H1 (cell line): Measurements from ENCODE around the gene ARHGAP23. TPM values are rescaled to one million over a fixed set of nuclear protein-coding genes. Genes with fewer than 3 reads are reported as not detected.

Source experiments
- CTCF ChIA-PET: fragments of 300-600 bp; sonication (Branson Sonifier 250); formaldehyde crosslinking; loops from one replicate; lab custom pipeline; 2021; ENCODE audit not compliant: partially characterized antibody; lab: Charles Lee
- POLR2A ChIA-PET: fragments of 300-600 bp; sonication (Branson Sonifier 250); formaldehyde crosslinking; loops from one replicate; lab custom pipeline; 2021; ENCODE audit warnings: inconsistent platforms; ENCODE audit not compliant: partially characterized antibody; lab: Charles Lee
- DNase-seq, 2 experiments: peaks; one replicate each; pipeline versions ENCODE4 v3.0.0 to v3.0.0-alpha.2; 2010 to 2022; ENCODE audit warnings: low spot score in 2 of 2, low read depth in 1 of 2, mixed read lengths in 1 of 2
- FAIRE-seq: peaks from 2 replicates; lab custom pipeline; 2011; peaks lifted over from hg19 to GRCh38; lab: Jason Lieb, UNC
- H2AFZ ChIP-seq: 2 replicates; pipeline ENCODE4 v1.8.1; 2012; ENCODE audit warnings: low read length, inconsistent platforms
- H2AK5ac ChIP-seq: 2 replicates; pipeline ENCODE4 v1.6.1; 2013; ENCODE audit warnings: low read depth, low read length
- H2BK120ac ChIP-seq: replicated peaks from 2 replicates; pipeline ENCODE3; 2013; ENCODE audit warnings: low read depth, low read length, inconsistent platforms
- H2BK12ac ChIP-seq: 2 replicates; pipeline ENCODE4 v1.6.1; 2013; ENCODE audit warnings: low read depth, low read length
- H2BK15ac ChIP-seq: 2 replicates; pipeline ENCODE4 v1.6.1; 2013; ENCODE audit warnings: low read length
- H2BK20ac ChIP-seq: 2 replicates; pipeline ENCODE4 v1.6.1; 2013; ENCODE audit warnings: low read length
- H2BK5ac ChIP-seq: 2 replicates; pipeline ENCODE4 v1.6.1; 2013; ENCODE audit warnings: low read depth, low read length
- H3K14ac ChIP-seq: 2 replicates; pipeline ENCODE4 v1.6.1; 2013; ENCODE audit warnings: inconsistent platforms; ENCODE audit not compliant: insufficient read length
- H3K18ac ChIP-seq: 2 replicates; pipeline ENCODE4 v1.6.1; 2013; ENCODE audit warnings: low read length; ENCODE audit errors: extremely low read depth
- H3K23ac ChIP-seq: 2 replicates; pipeline ENCODE4 v1.6.1; 2013; ENCODE audit warnings: inconsistent platforms; ENCODE audit not compliant: insufficient read length
- H3K23me2 ChIP-seq: 2 replicates; pipeline ENCODE4 v1.6.1; 2013; ENCODE audit warnings: low read depth, low read length
- H3K27ac ChIP-seq: 2 replicates; pipeline ENCODE4 v1.6.1; 2011; ENCODE audit warnings: low read depth, low read length, inconsistent platforms
- H3K27me3 ChIP-seq, 4 experiments: replicated peaks in 1 of 4; 1 replicate in 1 of 4; 2 replicates in 3 of 4; pipeline versions ENCODE4 v1.6.1 to v1.8.1; 2011 to 2013; ENCODE audit warnings: low read length in 3 of 4, mild to moderate bottlenecking in 3 of 4, inconsistent platforms in 2 of 4, mixed read lengths in 2 of 4, moderate library complexity in 1 of 4; ENCODE audit not compliant: control insufficient read depth in 3 of 4, insufficient read depth in 3 of 4; ENCODE audit errors: extremely low read depth in 1 of 4
- H3K36me3 ChIP-seq, 4 experiments: 2 replicates each; pipeline versions ENCODE4 v1.6.1 to v1.8.1; 2011 to 2013; ENCODE audit warnings: mild to moderate bottlenecking in 4 of 4, low read length in 3 of 4, moderate library complexity in 2 of 4, control low read depth in 1 of 4, inconsistent platforms in 1 of 4; ENCODE audit not compliant: insufficient read depth in 4 of 4, control insufficient read depth in 2 of 4
- H3K4ac ChIP-seq: replicated peaks from 2 replicates; pipeline ENCODE3; 2013; ENCODE audit warnings: low read length, low read depth, mixed read lengths, inconsistent platforms; ENCODE audit not compliant: insufficient read length
- H3K4me1 ChIP-seq, 4 experiments: replicated peaks in 1 of 4; 1 replicate in 1 of 4; 2 replicates in 3 of 4; pipeline versions ENCODE4 v1.6.1 to v1.8.1; 2011 to 2013; ENCODE audit warnings: low read length in 3 of 4, inconsistent platforms in 2 of 4, mixed read lengths in 1 of 4; ENCODE audit not compliant: insufficient read depth in 4 of 4, control insufficient read depth in 3 of 4
- H3K4me2 ChIP-seq, 2 experiments: 2 replicates each; pipeline versions ENCODE4 v1.6.1 to v1.8.1; 2011 to 2013; ENCODE audit warnings: low read depth in 2 of 2, low read length in 2 of 2, control low read depth in 1 of 2, inconsistent platforms in 1 of 2, mild to moderate bottlenecking in 1 of 2; ENCODE audit not compliant: insufficient read depth in 1 of 2
- H3K4me3 ChIP-seq, 4 experiments: fragments of 200-600, 300-600 bp in 1 of 4; sonication (generic), shearing (Covaris generic), sonication (Bioruptor Twin) in 1 of 4; 2 replicates each; pipeline versions ENCODE4 v1.5.1 to v1.8.1; 2011 to 2016; ENCODE audit warnings: low read length in 4 of 4, low read depth in 3 of 4, control low read depth in 2 of 4, inconsistent platforms in 2 of 4, mild to moderate bottlenecking in 2 of 4, mixed read lengths in 1 of 4, moderate library complexity in 1 of 4; ENCODE audit not compliant: insufficient read depth in 2 of 4; ENCODE audit errors: extremely low read depth in 1 of 4
- H3K56ac ChIP-seq: replicated peaks from 2 replicates; pipeline ENCODE3; 2013; ENCODE audit warnings: low read depth, mild to moderate bottlenecking, mixed read lengths, low read length, inconsistent platforms; ENCODE audit not compliant: insufficient read length
- H3K79me1 ChIP-seq: 2 replicates; pipeline ENCODE4 v1.6.1; 2013; ENCODE audit warnings: low read depth, low read length, control low read depth
- H3K79me2 ChIP-seq, 2 experiments: 2 replicates each; pipeline versions ENCODE4 v1.6.1 to v1.8.1; 2012 to 2013; ENCODE audit warnings: low read length in 2 of 2, mild to moderate bottlenecking in 2 of 2, inconsistent platforms in 1 of 2; ENCODE audit not compliant: insufficient read depth in 2 of 2, control insufficient read depth in 1 of 2
- H3K9ac ChIP-seq, 4 experiments: replicated peaks in 1 of 4; 1 replicate in 1 of 4; 2 replicates in 3 of 4; pipeline versions ENCODE4 v1.6.1 to v1.8.1; 2011 to 2013; ENCODE audit warnings: low read depth in 3 of 4, low read length in 3 of 4, control low read depth in 2 of 4, mild to moderate bottlenecking in 2 of 4, moderate library complexity in 2 of 4, inconsistent platforms in 1 of 4; ENCODE audit errors: extremely low read depth in 1 of 4
- H3K9me3 ChIP-seq, 2 experiments: 2 replicates each; pipeline versions ENCODE4 v1.6.1 to v1.8.1; 2012 to 2013; ENCODE audit warnings: mild to moderate bottlenecking in 2 of 2, moderate library complexity in 2 of 2, control low read depth in 1 of 2, inconsistent platforms in 1 of 2, low read depth in 1 of 2, low read length in 1 of 2, mixed read lengths in 1 of 2; ENCODE audit not compliant: insufficient read depth in 2 of 2
- H4K20me1 ChIP-seq, 2 experiments: replicated peaks in 1 of 2; 2 replicates each; pipeline versions ENCODE3 to v1.8.1; 2011 to 2013; ENCODE audit warnings: inconsistent platforms in 2 of 2, low read length in 2 of 2, mild to moderate bottlenecking in 1 of 2; ENCODE audit not compliant: insufficient read depth in 2 of 2, control insufficient read depth in 1 of 2
- H4K5ac ChIP-seq: 2 replicates; pipeline ENCODE4 v1.6.1; 2013; ENCODE audit warnings: low read length, low read depth, mixed read lengths, inconsistent platforms; ENCODE audit not compliant: insufficient read length
- H4K8ac ChIP-seq: 2 replicates; pipeline ENCODE4 v1.8.0; 2013; ENCODE audit warnings: mild to moderate bottlenecking, moderate library complexity, low read length, inconsistent platforms; ENCODE audit not compliant: insufficient read depth; ENCODE audit errors: extremely low read depth
- H4K91ac ChIP-seq: replicated peaks from 2 replicates; pipeline ENCODE3; 2013; ENCODE audit warnings: low read length, mixed read lengths, inconsistent platforms; ENCODE audit not compliant: insufficient read length
- KDM5A ChIP-seq: fragments of 200-600 bp; IDR thresholded peaks from 2 replicates; pipeline ENCODE4 v1.7.1; 2012; ENCODE audit warnings: mild to moderate bottlenecking, low read length, inconsistent platforms, mixed read lengths
- NANOG ChIP-seq: IDR thresholded peaks from 2 replicates; pipeline ENCODE4 v1.6.1; 2011; ENCODE audit warnings: low read length, low read depth, mild to moderate bottlenecking, inconsistent platforms; ENCODE audit not compliant: insufficient read depth, poor library complexity, severe bottlenecking
- POLR2A ChIP-seq, 2 experiments: IDR thresholded peaks; 1 replicate in 1 of 2; 2 replicates in 1 of 2; pipeline ENCODE4 v1.6.1; 2011; ENCODE audit warnings: low read depth in 2 of 2, low read length in 2 of 2, mild to moderate bottlenecking in 2 of 2; ENCODE audit errors: control extremely low read depth in 1 of 2
- RNF2 ChIP-seq: fragments of 200-900, 300-1000 bp; sonication (generic); IDR thresholded peaks from 2 replicates; pipeline ENCODE4 v1.7.1; 2016; ENCODE audit warnings: borderline replicate concordance, low read depth, mild to moderate bottlenecking, antibody characterized with exemption, low read length; ENCODE audit not compliant: poor library complexity, severe bottlenecking; ENCODE audit errors: missing control alignments
- SIRT6 ChIP-seq: IDR thresholded peaks from one replicate; pipeline ENCODE4 v1.7.1; 2012; ENCODE audit warnings: low read length, inconsistent platforms
- SP1 ChIP-seq: IDR thresholded peaks from 2 replicates; pipeline ENCODE4 v1.6.1; 2011; ENCODE audit warnings: low read depth, low read length
- TEAD4 ChIP-seq: IDR thresholded peaks from 2 replicates; pipeline ENCODE4 v1.6.1; 2012; ENCODE audit warnings: low read depth, low read length, inconsistent platforms, mixed read lengths
- WGBS, 2 experiments: shearing (Covaris generic) in 1 of 2; methylation state at CpG; one replicate each; pipeline versions ENCODE4 v1.1.6 to v1.1.7; 2013 to 2015; ENCODE audit warnings: low lambda C conversion rate in 2 of 2, mixed read lengths in 2 of 2, inconsistent platforms in 1 of 2, low coverage in 1 of 2, missing lambda C conversion rate in 1 of 2; ENCODE audit not compliant: insufficient replicate concordance in 2 of 2, insufficient coverage in 1 of 2, insufficient read length in 1 of 2; ENCODE audit errors: extremely low coverage in 1 of 2, missing lambda C conversion rate in 1 of 2; 5-methylcytosine and 5-hydroxymethylcytosine counted together
- polyA plus RNA-seq, 7 experiments: library from polyadenylated mRNA; depleted of rRNA in 3 of 7; stranded (reverse) in 5 of 7; unstranded in 2 of 7; fragments of >200 nt in 5 of 7; fragments of 200-250 nt in 2 of 7; gene quantifications; 1 replicate in 5 of 7; 2 replicates in 1 of 7; 4 replicates in 1 of 7; pipeline versions ENCODE4 v1.2.1 to v1.2.3, GENCODE V29; 2011 to 2013; ENCODE audit warnings: missing spikeins in 2 of 7, mixed read lengths in 2 of 7
- total RNA-seq: library from RNA; stranded (reverse); fragmentation: NEBNext Ultra II Directional; extraction: Animal tissue kit (Norgen Biotek cat#: 25700); gene quantifications from 2 replicates; pipeline ENCODE4 v1.2.1, GENCODE V29; 2021
- TF ChIP-seq, protein P1 (sequence below): IDR thresholded peaks from 2 replicates; pipeline ENCODE4 v1.6.1; 2011; ENCODE audit warnings: low read depth, mild to moderate bottlenecking, low read length; ENCODE audit not compliant: insufficient read depth

ARHGAP23 gene
- total and polyA plus RNA-seq, 2 of the 8 experiments (the other 6 are each of a cell fraction or from before 2014, with no cell fraction given) = 16.3 to 107 TPM

DNA sequence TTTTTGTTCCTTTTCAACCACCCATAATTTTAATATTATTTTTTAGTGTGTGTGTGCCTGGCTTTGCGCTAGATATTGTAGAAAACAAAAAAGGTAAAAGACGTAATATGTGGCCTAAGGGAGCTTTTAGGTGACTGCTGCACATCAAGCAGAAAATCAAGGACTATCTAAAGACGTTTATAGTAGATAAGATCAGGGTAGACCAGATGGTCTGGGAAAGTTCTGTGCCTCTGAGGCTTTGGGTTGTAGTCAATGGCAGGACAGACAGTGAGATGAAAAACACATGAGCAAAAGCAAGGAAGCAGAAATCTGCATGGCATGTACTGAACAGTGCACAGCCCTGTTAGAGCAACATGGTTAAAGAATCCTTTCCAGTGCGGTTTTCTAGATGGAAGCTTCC is 26.8 kb upstream of the ARHGAP23 start:
- peaks cover 2 to 36% (median 13%) of the 10 kb centered on the region in 4 experiments; a peak in 6 of 8 replicates for H3K36me3 ChIP-seq
- POLR2A ChIA-PET = interaction anchor here (0.6 to 8.2 kb wide), 3 partner anchors 12 to 75 kb away, joined by 3 to 77 read pairs (median 16); no protein-coding TSS in a partner anchor
- no peak for TF ChIP-seq SP1
- TF ChIP-seq NANOG = no peak
- no peak for TF ChIP-seq POLR2A (IDR thresholded peaks at IDR 0.05; ENCODE audit: control extremely low read depth in 1 of 2, low read depth in 2 of 2, low read length in 2 of 2)
- TF ChIP-seq RNF2 = no peak
- TF ChIP-seq SIRT6 = no peak
- no peak for TF ChIP-seq KDM5A
- TF ChIP-seq, protein P1, sequence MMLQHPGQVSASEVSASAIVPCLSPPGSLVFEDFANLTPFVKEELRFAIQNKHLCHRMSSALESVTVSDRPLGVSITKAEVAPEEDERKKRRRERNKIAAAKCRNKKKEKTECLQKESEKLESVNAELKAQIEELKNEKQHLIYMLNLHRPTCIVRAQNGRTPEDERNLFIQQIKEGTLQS = no peak
- TF ChIP-seq TEAD4 = no peak

More for the DNA sequence above, 26.8 kb upstream of the ARHGAP23 start:
- H2AK5ac ChIP-seq = no peak overlapping the region
- no peak overlapping the region for H2BK120ac ChIP-seq
- H4K8ac ChIP-seq = no peak overlapping the region
- no peaks in the 10 kb centered on the region for H4K20me1 ChIP-seq
- no peak overlapping the region for H3K23ac ChIP-seq
- no peak overlapping the region for H3K14ac ChIP-seq
- no peak overlapping the region for H3K56ac ChIP-seq
- no peak overlapping the region for H2BK5ac ChIP-seq
- no peak for DNase-seq
- no peaks in the 10 kb centered on the region for H3K9me3 ChIP-seq
- H3K27ac ChIP-seq = no peak overlapping the region
- CTCF ChIA-PET = interaction anchor here (1.1 to 6.4 kb wide), 12 partner anchors 12 to 79 kb away, joined by 3 to 45 read pairs (median 7); no protein-coding TSS in a partner anchor
- no peak overlapping the region for H2AFZ ChIP-seq
- no peak for FAIRE-seq
- H2BK12ac ChIP-seq = no peak overlapping the region
- H4K91ac ChIP-seq = no peak overlapping the region
- no peak overlapping the region for H3K4me3 ChIP-seq
- H3K18ac ChIP-seq = no peak overlapping the region
- WGBS, 2 experiments = 88% methylated on average over 4 of the region's 4 CpGs; no CpG with 5 or more reads in 1 of the 2 experiments
- no peaks in the 10 kb centered on the region for H3K79me1 ChIP-seq
- H3K9ac ChIP-seq = no peak overlapping the region
- H3K23me2 ChIP-seq = no peaks in the 10 kb centered on the region; the same call in 1 of the 2 replicates
- H4K5ac ChIP-seq = no peak overlapping the region
- H3K27me3 ChIP-seq = no peaks in the 10 kb centered on the region
- no peak overlapping the region for H2BK15ac ChIP-seq
- no peak overlapping the region for H2BK20ac ChIP-seq
- H3K4me1 ChIP-seq = peaks cover 13 to 27% (median 19%) of the 10 kb centered on the region in 4 experiments
- no peak overlapping the region for H3K4ac ChIP-seq
- H3K4me2 ChIP-seq = no peak overlapping the region
- H3K79me2 ChIP-seq = no peaks in the 10 kb centered on the region
